ENCODE measurements around the gene KIF26A. TPM values are rescaled to one million over a fixed set of nuclear protein-coding genes. Genes with fewer than 3 reads are reported as not detected.
A peak's percentile ranks its signal among the peaks of the same experiment; 100 is the strongest.

KIF26A gene
- total RNA-seq, 1 donor from 2014 or later: 4.4 TPM

- DNase-seq: no peak
- Histone ChIP-seq H3K4me1 (no peaks in the 10 kb centered on the region), H3K4me3 (no peak overlapping the region), H3K9me3 (no peaks in the 10 kb centered on the region), H3K36me3 (no peaks in the 10 kb centered on the region), H3K27ac (no peak overlapping the region), H3K27me3 (ENCODE audit: low read depth) (peaks cover 39% of the 10 kb centered on the region)
- ATAC-seq: no peak
- TF ChIP-seq CTCF (IDR thresholded peaks at IDR 0.05): no peak
- intact Hi-C loops (cut with DNase I): no loop called here
Observed at GRCh38 chr14:104113631-104114420, 24.6 kb upstream of the KIF26A start.

GRCh38 chr14:104114421-104115130 is 23.8 kb upstream of the KIF26A start:
- peak; percentile 47 for DNase-seq
- Histone ChIP-seq H3K4me1 (no peaks in the 10 kb centered on the region), H3K9me3 (no peaks in the 10 kb centered on the region), H3K27me3 (ENCODE audit: low read depth) (peaks cover 44% of the 10 kb centered on the region), H3K27ac (no peak overlapping the region), H3K36me3 (no peaks in the 10 kb centered on the region), H3K4me3 (no peak overlapping the region)
- no peak for ATAC-seq
- intact Hi-C loops (cut with DNase I): no loop called here
- no peak for TF ChIP-seq CTCF (IDR thresholded peaks at IDR 0.05)

GRCh38 chr14:104115131-104115600 is 23.2 kb upstream of the KIF26A start:
- Histone ChIP-seq H3K9me3 (no peaks in the 10 kb centered on the region), H3K36me3 (no peaks in the 10 kb centered on the region), H3K4me1 (no peaks in the 10 kb centered on the region), H3K27ac (no peak overlapping the region), H3K27me3 (ENCODE audit: low read depth) (peaks cover 49% of the 10 kb centered on the region), H3K4me3 (no peak overlapping the region)
- no peak for TF ChIP-seq CTCF (IDR thresholded peaks at IDR 0.05)
- intact Hi-C loops (cut with DNase I): no loop called here
- DNase-seq (no peak), ATAC-seq (no peak)

GRCh38 chr14:104115691-104116287 is 22.6 kb upstream of the KIF26A start:
- H3K9me3 ChIP-seq: no peaks in the 10 kb centered on the region
- H3K27ac ChIP-seq: no peak overlapping the region
- H3K36me3 ChIP-seq: no peaks in the 10 kb centered on the region
- DNase-seq (no peak), ATAC-seq (no peak)
- H3K27me3 ChIP-seq (ENCODE audit: low read depth): peaks cover 49% of the 10 kb centered on the region
- H3K4me3 ChIP-seq: peak overlapping the region; percentile 60
- intact Hi-C loops (cut with DNase I): no loop called here
- H3K4me1 ChIP-seq: no peaks in the 10 kb centered on the region
- no peak for TF ChIP-seq CTCF (IDR thresholded peaks at IDR 0.05)

GRCh38 chr14:104116288-104116755 is 22.1 kb upstream of the KIF26A start:
- peaks cover 49% of the 10 kb centered on the region for H3K27me3 ChIP-seq (ENCODE audit: low read depth)
- no peaks in the 10 kb centered on the region for H3K36me3 ChIP-seq
- DNase-seq (peak; percentile 69), ATAC-seq (peak; percentile 44 to 61)
- intact Hi-C loops (cut with DNase I): no loop called here
- H3K4me1 ChIP-seq: no peaks in the 10 kb centered on the region
- peak overlapping the region; percentile 77 for H3K27ac ChIP-seq
- peak overlapping the region; percentile 60 for H3K4me3 ChIP-seq
- TF ChIP-seq CTCF (IDR thresholded peaks at IDR 0.05): no peak
- no peaks in the 10 kb centered on the region for H3K9me3 ChIP-seq

Data from lower lobe of right lung (tissue), 2 donors.